Upper lobe of left lung (tissue), 4 donors: Measurements from ENCODE around the gene TAAR9.

Experiments used
- POLR2A ChIP-seq, 4 donors: fragments of 450-650 bp; IDR thresholded peaks; one replicate each; pipeline ENCODE4 v1.5.1; 2016 to 2017; ENCODE audit warnings: antibody characterized with exemption in 4 of 4, mild to moderate bottlenecking in 2 of 4
- POLR2AphosphoS5 ChIP-seq, 2 donors: sonication (generic); formaldehyde crosslinking; IDR thresholded peaks; one replicate each; pipeline ENCODE4 v1.5.1; 2017; ENCODE audit warnings: antibody characterized with exemption in 2 of 2
- TF ChIP-seq, protein P1 (sequence below), 6 experiments: fragments of 450-650 bp in 4 of 6; fragments of 200-600 bp in 2 of 6; sonication (generic) in 2 of 6; IDR thresholded peaks; one replicate each; pipeline ENCODE4 v1.5.1; 2016 to 2019; ENCODE audit warnings: antibody characterized with exemption in 6 of 6

DNA sequence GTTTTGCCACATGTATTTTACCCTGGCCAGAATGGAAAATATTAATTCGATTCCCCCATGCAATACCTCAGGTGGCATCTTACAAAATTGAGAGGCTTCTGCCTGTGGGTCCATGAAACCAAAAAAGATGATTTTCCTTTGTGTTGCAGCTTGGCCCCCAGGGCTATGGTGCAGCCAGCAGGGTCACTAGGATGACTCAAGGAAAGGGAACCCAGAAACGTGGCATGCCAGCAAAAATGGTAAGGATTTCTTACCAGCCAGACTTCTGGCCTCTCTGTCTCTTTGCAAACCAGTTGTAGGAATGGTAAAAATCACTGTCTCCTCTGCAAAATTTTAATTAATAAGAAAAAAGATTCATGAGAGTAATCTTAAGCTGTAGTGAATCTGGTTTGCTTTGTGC lies 11.6 kb upstream of the TAAR9 start:
- TF ChIP-seq POLR2A (IDR thresholded peaks at IDR 0.05), result no peak
- TF ChIP-seq, protein P1, sequence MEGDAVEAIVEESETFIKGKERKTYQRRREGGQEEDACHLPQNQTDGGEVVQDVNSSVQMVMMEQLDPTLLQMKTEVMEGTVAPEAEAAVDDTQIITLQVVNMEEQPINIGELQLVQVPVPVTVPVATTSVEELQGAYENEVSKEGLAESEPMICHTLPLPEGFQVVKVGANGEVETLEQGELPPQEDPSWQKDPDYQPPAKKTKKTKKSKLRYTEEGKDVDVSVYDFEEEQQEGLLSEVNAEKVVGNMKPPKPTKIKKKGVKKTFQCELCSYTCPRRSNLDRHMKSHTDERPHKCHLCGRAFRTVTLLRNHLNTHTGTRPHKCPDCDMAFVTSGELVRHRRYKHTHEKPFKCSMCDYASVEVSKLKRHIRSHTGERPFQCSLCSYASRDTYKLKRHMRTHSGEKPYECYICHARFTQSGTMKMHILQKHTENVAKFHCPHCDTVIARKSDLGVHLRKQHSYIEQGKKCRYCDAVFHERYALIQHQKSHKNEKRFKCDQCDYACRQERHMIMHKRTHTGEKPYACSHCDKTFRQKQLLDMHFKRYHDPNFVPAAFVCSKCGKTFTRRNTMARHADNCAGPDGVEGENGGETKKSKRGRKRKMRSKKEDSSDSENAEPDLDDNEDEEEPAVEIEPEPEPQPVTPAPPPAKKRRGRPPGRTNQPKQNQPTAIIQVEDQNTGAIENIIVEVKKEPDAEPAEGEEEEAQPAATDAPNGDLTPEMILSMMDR (IDR thresholded peaks at IDR 0.05), result no peak
- TF ChIP-seq POLR2AphosphoS5 (IDR thresholded peaks at IDR 0.05), result no peak
